ENCODE measurements around the gene RIT2. TPM values are rescaled to one million over a fixed set of nuclear protein-coding genes. Genes with fewer than 3 reads are reported as not detected.

RIT2 gene
- total and polyA plus RNA-seq, 2 of the 4 experiments (the other 2 are of a cell fraction): not detected

DNA sequence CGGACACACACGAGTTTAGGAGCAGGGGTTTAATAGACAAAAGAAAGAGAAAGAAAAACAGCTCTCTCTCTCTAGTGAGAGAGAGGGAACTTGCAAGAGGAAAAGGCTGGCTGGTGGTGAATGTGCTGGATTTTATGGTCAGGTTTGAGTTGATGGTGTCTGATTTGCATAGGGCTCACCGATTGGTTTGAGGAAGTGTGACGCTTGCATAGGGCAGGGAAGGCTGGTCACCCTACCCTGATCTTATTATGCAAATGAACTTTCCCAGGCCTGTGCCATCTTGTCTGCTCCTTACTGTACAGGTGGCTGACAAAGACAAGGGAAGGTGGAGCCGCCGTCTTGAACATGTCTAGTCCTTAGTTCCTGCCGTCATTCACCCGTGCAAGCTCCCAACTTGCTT is 408.9 kb downstream of the RIT2 start:
- DNase-seq: no peak
- POLR2A ChIA-PET (ENCODE audit: unreplicated experiment): no interaction called here

More for the DNA sequence above, 408.9 kb downstream of the RIT2 start:
- H2BK120ac ChIP-seq (ENCODE audit: low read depth, low read length): no peak overlapping the region
- no peak overlapping the region for H2BK20ac ChIP-seq (ENCODE audit: low read depth, low read length)
- no peak overlapping the region for H3K18ac ChIP-seq (ENCODE audit: low read depth, low read length)
- H3K36me3 ChIP-seq (ENCODE audit: control insufficient read depth, insufficient read depth, low read length): no peaks in the 10 kb centered on the region
- no TSS peak for BruUV-seq (replicated peaks)
- peaks cover 4% of the 10 kb centered on the region; the same call in 1 of the 2 replicates for H3K9me3 ChIP-seq (ENCODE audit: control insufficient read depth, insufficient read depth, low read length)
- H3K9ac ChIP-seq (ENCODE audit: low read depth, low read length): no peak overlapping the region
- no peak overlapping the region for H3K4ac ChIP-seq (ENCODE audit: low read depth, low read length)
- H2BK15ac ChIP-seq (ENCODE audit: low read depth, low read length): no peak overlapping the region
- no peak for TF ChIP-seq MXI1 (IDR thresholded peaks at IDR 0.05; ENCODE audit: borderline replicate concordance, low read depth, low read length)
- TF ChIP-seq CEBPB (IDR thresholded peaks at IDR 0.05; ENCODE audit: low read depth, low read length): no peak
- no peak for TF ChIP-seq NFE2L2 (IDR thresholded peaks at IDR 0.05; ENCODE audit: low read depth, low read length)
- no peak for TF ChIP-seq FOS (IDR thresholded peaks at IDR 0.05; ENCODE audit: low read depth, low read length)
- no peak for TF ChIP-seq MAFK (IDR thresholded peaks at IDR 0.05; ENCODE audit: low read depth, low read length)
- TF ChIP-seq, protein P1, sequence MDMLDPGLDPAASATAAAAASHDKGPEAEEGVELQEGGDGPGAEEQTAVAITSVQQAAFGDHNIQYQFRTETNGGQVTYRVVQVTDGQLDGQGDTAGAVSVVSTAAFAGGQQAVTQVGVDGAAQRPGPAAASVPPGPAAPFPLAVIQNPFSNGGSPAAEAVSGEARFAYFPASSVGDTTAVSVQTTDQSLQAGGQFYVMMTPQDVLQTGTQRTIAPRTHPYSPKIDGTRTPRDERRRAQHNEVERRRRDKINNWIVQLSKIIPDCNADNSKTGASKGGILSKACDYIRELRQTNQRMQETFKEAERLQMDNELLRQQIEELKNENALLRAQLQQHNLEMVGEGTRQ (IDR thresholded peaks at IDR 0.05; ENCODE audit: low read depth, low read length): no peak
- no peak for TF ChIP-seq BHLHE40 (IDR thresholded peaks at IDR 0.05; ENCODE audit: low read depth, low read length)
- TF ChIP-seq, protein P2, sequence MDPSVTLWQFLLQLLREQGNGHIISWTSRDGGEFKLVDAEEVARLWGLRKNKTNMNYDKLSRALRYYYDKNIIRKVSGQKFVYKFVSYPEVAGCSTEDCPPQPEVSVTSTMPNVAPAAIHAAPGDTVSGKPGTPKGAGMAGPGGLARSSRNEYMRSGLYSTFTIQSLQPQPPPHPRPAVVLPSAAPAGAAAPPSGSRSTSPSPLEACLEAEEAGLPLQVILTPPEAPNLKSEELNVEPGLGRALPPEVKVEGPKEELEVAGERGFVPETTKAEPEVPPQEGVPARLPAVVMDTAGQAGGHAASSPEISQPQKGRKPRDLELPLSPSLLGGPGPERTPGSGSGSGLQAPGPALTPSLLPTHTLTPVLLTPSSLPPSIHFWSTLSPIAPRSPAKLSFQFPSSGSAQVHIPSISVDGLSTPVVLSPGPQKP (IDR thresholded peaks at IDR 0.05; ENCODE audit: borderline replicate concordance, low read depth, low read length): no peak
- no peak for TF ChIP-seq POLR2A (IDR thresholded peaks at IDR 0.05; ENCODE audit: low read depth, low read length)
- no peak for TF ChIP-seq SMC3 (IDR thresholded peaks at IDR 0.05; ENCODE audit: low read depth, low read length)
- TF ChIP-seq CHD1 (IDR thresholded peaks at IDR 0.05; ENCODE audit: low read depth, low read length): no peak
- TF ChIP-seq MAZ (IDR thresholded peaks at IDR 0.05; ENCODE audit: borderline replicate concordance, low read depth, low read length): no peak
- TF ChIP-seq, protein P3, sequence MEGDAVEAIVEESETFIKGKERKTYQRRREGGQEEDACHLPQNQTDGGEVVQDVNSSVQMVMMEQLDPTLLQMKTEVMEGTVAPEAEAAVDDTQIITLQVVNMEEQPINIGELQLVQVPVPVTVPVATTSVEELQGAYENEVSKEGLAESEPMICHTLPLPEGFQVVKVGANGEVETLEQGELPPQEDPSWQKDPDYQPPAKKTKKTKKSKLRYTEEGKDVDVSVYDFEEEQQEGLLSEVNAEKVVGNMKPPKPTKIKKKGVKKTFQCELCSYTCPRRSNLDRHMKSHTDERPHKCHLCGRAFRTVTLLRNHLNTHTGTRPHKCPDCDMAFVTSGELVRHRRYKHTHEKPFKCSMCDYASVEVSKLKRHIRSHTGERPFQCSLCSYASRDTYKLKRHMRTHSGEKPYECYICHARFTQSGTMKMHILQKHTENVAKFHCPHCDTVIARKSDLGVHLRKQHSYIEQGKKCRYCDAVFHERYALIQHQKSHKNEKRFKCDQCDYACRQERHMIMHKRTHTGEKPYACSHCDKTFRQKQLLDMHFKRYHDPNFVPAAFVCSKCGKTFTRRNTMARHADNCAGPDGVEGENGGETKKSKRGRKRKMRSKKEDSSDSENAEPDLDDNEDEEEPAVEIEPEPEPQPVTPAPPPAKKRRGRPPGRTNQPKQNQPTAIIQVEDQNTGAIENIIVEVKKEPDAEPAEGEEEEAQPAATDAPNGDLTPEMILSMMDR (conservative IDR thresholded peaks at IDR 0.05; ENCODE audit: low read depth, low read length): no peak
- no peak for TF ChIP-seq RFX5 (IDR thresholded peaks at IDR 0.05; ENCODE audit: low read depth, low read length)
- TF ChIP-seq RAD21 (IDR thresholded peaks at IDR 0.05; ENCODE audit: low read length): no peak
- H3K56ac ChIP-seq (ENCODE audit: extremely low read depth, insufficient read depth, low read length): no peak overlapping the region
- H2AFZ ChIP-seq (replicated peaks; ENCODE audit: low read length, poor library complexity): no peak overlapping the region
- no peak overlapping the region for H3K4me3 ChIP-seq (ENCODE audit: insufficient read depth, low read depth, low read length)
- no peak overlapping the region for H2AK9ac ChIP-seq (replicated peaks; ENCODE audit: low read depth, low read length, poor library complexity)
- no peak overlapping the region for H4K8ac ChIP-seq (ENCODE audit: low read depth in 2 of 2, low read length in 2 of 2)
- CTCF ChIA-PET: no interaction called here
- intact Hi-C loops (cut with micrococcal nuclease) (no loop called here), in situ Hi-C loops (cut with MboI; ENCODE audit: low sequenced_read_pairs) (no loop called here), dilution Hi-C loops (cut with HindIII; ENCODE audit: low sequenced_read_pairs, unreplicated experiment) (no loop called here)
- no peak overlapping the region for H3K4me2 ChIP-seq (ENCODE audit: low read depth, low read length)
- no peak overlapping the region for H3K27ac ChIP-seq (ENCODE audit: insufficient read depth, low read length)
- WGBS, 2 experiments (ENCODE audit: extremely low coverage in 2 of 2, insufficient read length in 1 of 2): no CpG with 5 or more reads among the region's 8 CpGs
- no peak overlapping the region for H2AK5ac ChIP-seq (ENCODE audit: low read depth, low read length)
- no peaks in the 10 kb centered on the region for H3K79me1 ChIP-seq (ENCODE audit: low read depth in 1 of 2, low read length in 2 of 2)
- no peak overlapping the region for H3K23ac ChIP-seq (ENCODE audit: low read depth, low read length)
- no peak overlapping the region for H2BK5ac ChIP-seq (ENCODE audit: low read depth, low read length, poor library complexity, severe bottlenecking)
- H3K27me3 ChIP-seq (ENCODE audit: control insufficient read depth, insufficient read depth, low read length): no peaks in the 10 kb centered on the region
- ATAC-seq (ENCODE audit: low read depth): no peak
- no peak overlapping the region for H4K91ac ChIP-seq (ENCODE audit: insufficient read depth, low read depth, low read length)
- H3K4me1 ChIP-seq (ENCODE audit: control insufficient read depth, insufficient read depth, low read length): no peaks in the 10 kb centered on the region
- no peaks in the 10 kb centered on the region for H3K9me1 ChIP-seq (ENCODE audit: insufficient read depth, low read length)
- H4K20me1 ChIP-seq (ENCODE audit: insufficient read depth, low read length): no peaks in the 10 kb centered on the region
- H4K5ac ChIP-seq (ENCODE audit: low read depth, low read length): no peak overlapping the region
- no peak overlapping the region for H3K14ac ChIP-seq (replicated peaks; ENCODE audit: low read depth, low read length)
